Measurements from ENCODE around the gene ENO4. TPM values are rescaled to one million over a fixed set of nuclear protein-coding genes. Genes with fewer than 3 reads are reported as not detected.

Gene ENO4
- total and polyA plus RNA-seq, 7 donors: not detected

GRCh38 chr10:116802876-116803275 lies 46.4 kb upstream of the ENO4 start:
- Histone ChIP-seq H3K4me3 (no peak overlapping the region), H3K9me3 (no peaks in the 10 kb centered on the region), H3K27me3 (ENCODE audit: insufficient read depth in 3 of 3, low read length in 2 of 3) (peaks cover 0 to 2% (median 0%) of the 10 kb centered on the region in 3 donors), H3K36me3 (ENCODE audit: insufficient read depth in 1 of 2, low read depth in 1 of 2) (no peaks in the 10 kb centered on the region), H3K27ac (no peak overlapping the region), H3K4me1 (no peaks in the 10 kb centered on the region)
- no peak for TF ChIP-seq CTCF (IDR thresholded peaks at IDR 0.05)
- intact Hi-C loops (cut with DNase I): no loop called here
- ATAC-seq: no peak
- DNase-seq: no peak
- 77 to 83% (median 81%) methylated on average over 19 of the region's 19 CpGs for WGBS, 3 donors

GRCh38 chr10:116803451-116804249 lies 45.6 kb upstream of the ENO4 start:
- no peaks in the 10 kb centered on the region for H3K9me3 ChIP-seq
- no peaks in the 10 kb centered on the region for H3K36me3 ChIP-seq (ENCODE audit: insufficient read depth in 1 of 2, low read depth in 1 of 2)
- 60 to 65% (median 63%) methylated on average over 22 of the region's 22 CpGs for WGBS, 3 donors
- H3K4me3 ChIP-seq: no peak overlapping the region
- no peak for DNase-seq
- intact Hi-C loops (cut with DNase I): no loop called here
- no peak for ATAC-seq
- H3K27ac ChIP-seq: no peak overlapping the region
- peaks cover 0 to 3% (median 2%) of the 10 kb centered on the region in 3 donors for H3K27me3 ChIP-seq (ENCODE audit: insufficient read depth in 3 of 3, low read length in 2 of 3)
- TF ChIP-seq CTCF (IDR thresholded peaks at IDR 0.05): no peak
- H3K4me1 ChIP-seq: no peaks in the 10 kb centered on the region

- WGBS, 3 donors: 82 to 92% (median 91%) methylated on average over 13 of the region's 13 CpGs
- DNase-seq: no peak
- ATAC-seq: no peak
- intact Hi-C loops (cut with DNase I): no loop called here
- Histone ChIP-seq H3K27ac (no peak overlapping the region), H3K9me3 (no peaks in the 10 kb centered on the region), H3K36me3 (ENCODE audit: insufficient read depth in 1 of 2, low read depth in 1 of 2) (no peaks in the 10 kb centered on the region), H3K4me1 (no peaks in the 10 kb centered on the region), H3K27me3 (ENCODE audit: insufficient read depth in 3 of 3, low read length in 2 of 3) (peaks cover 0 to 13% (median 4%) of the 10 kb centered on the region in 3 donors), H3K4me3 (no peak overlapping the region)
- no peak for TF ChIP-seq CTCF (IDR thresholded peaks at IDR 0.05)
Observed at GRCh38 chr10:116808706-116809105, 40.6 kb upstream of the ENO4 start.

- Histone ChIP-seq H3K4me3 (no peak overlapping the region), H3K27ac (no peak overlapping the region), H3K9me3 (no peaks in the 10 kb centered on the region), H3K4me1 (no peaks in the 10 kb centered on the region), H3K36me3 (ENCODE audit: insufficient read depth in 1 of 2, low read depth in 1 of 2) (no peaks in the 10 kb centered on the region), H3K27me3 (ENCODE audit: insufficient read depth in 3 of 3, low read length in 2 of 3) (peaks cover 0 to 13% (median 4%) of the 10 kb centered on the region in 3 donors)
- DNase-seq: no peak
- no peak for TF ChIP-seq CTCF (IDR thresholded peaks at IDR 0.05)
- intact Hi-C loops (cut with DNase I): no loop called here
- no peak for ATAC-seq
- WGBS, 3 donors: 43 to 59% (median 48%) methylated on average over 20 of the region's 20 CpGs
Observed at GRCh38 chr10:116809483-116810119, 39.7 kb upstream of the ENO4 start.

Data from psoas muscle (tissue), 8 donors.